Measurements from ENCODE around the gene BRINP2. TPM values are rescaled to one million over a fixed set of nuclear protein-coding genes. Genes with fewer than 3 reads are reported as not detected.

The BRINP2 gene
- total RNA-seq, 1 experiment from 2014 or later, result not detected

- no peak for DNase-seq (ENCODE audit: low spot score)
Measured at GRCh38 chr1:177165069-177165439, 5.7 kb upstream of the BRINP2 start.

DNA sequence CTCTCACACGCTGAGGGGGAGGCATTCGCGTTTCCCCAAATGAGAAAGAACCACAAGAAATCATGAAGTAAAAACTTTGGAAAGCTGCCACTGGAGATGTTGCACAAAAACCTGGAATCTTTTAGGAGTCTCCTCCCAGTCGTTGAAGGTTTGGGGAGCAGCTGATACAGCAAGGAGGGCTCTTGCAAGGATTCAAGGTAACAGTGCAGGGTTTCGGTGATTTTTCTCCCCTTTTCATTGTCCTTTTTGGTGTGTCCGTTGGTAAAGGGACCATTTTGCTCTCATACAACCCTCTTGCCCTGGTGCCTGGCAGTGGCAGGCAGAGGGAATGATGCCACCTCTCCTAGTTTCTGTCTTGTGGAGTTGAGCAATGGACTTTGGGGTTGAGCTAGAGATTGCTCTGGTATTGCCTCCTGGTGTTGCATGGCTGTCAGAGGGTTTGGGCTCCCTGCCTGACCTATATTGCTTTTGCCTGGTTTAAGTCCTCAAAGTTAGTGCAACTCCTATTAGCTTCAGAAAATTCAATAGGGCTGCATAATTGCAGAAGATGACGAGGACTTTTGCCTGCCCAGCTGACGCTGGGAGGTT is 872 bp downstream of the BRINP2 start:
- no peak for DNase-seq (ENCODE audit: low spot score)

- DNase-seq (ENCODE audit: low spot score), result no peak
Measured at GRCh38 chr1:177172272-177172671, 1.5 kb downstream of the BRINP2 start.

DNA sequence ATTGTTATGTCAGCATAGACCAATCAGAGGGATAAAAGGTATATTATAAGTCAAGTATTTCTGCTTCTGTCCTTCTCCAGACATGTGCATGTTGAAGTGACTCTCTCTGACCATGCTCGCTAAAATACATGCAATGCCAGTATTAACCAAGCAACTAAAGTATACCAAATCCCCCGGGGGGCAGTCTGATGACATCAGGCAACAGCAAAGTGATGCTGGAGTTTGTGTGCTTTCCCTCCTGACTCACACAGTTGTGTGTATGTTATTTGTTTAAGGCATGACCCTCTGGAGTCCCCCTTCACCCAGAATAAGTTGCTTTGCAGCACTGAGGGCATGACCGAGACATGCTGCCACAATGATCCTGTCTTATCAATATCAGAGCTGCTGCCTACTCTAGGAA is 2.1 kb downstream of the BRINP2 start:
- DNase-seq (ENCODE audit: low spot score), result no peak

- no peak for DNase-seq (ENCODE audit: low spot score)
Measured at GRCh38 chr1:177173976-177174375, 3.2 kb downstream of the BRINP2 start.

GRCh38 chr1:177174921-177175634 is 4.3 kb downstream of the BRINP2 start:
- no peak for DNase-seq (ENCODE audit: low spot score)

- DNase-seq (ENCODE audit: low spot score), result no peak
Measured at GRCh38 chr1:177181280-177181630, 10.5 kb downstream of the BRINP2 start.

- no peak for DNase-seq (ENCODE audit: low spot score)
Measured at GRCh38 chr1:177181631-177182291, 11.0 kb downstream of the BRINP2 start.

- DNase-seq (ENCODE audit: low spot score), result no peak
Measured at GRCh38 chr1:177183836-177184235, 13.1 kb downstream of the BRINP2 start.

- DNase-seq (ENCODE audit: low spot score), result peak; percentile 40
Measured at GRCh38 chr1:177185209-177185608, 14.5 kb downstream of the BRINP2 start.

GRCh38 chr1:177186639-177187038 is 15.9 kb downstream of the BRINP2 start:
- no peak for DNase-seq (ENCODE audit: low spot score)

GRCh38 chr1:177190308-177190970 is 19.7 kb downstream of the BRINP2 start:
- no peak for DNase-seq (ENCODE audit: low spot score)

GRCh38 chr1:177198243-177198642 is 27.5 kb downstream of the BRINP2 start:
- no peak for DNase-seq (ENCODE audit: low spot score)

DNA sequence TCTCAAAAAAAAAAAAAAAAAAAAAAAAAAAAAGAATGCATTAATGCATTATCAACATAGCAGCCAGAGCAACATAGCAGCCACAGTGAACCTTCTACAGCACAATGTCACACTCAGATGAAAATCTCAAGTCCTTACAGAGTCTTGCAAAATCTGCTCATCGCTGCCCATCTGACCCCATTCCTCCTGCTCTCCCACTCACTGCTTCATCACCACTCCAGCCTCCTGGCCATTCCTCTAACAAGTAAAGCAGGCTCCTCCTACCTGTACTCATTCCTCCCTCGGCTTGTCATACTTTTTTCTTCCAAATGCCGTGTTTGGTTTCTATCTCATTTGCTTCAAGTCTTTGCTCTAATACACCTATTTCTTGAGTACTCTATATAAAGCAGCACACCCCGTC is 29.5 kb downstream of the BRINP2 start:
- DNase-seq (ENCODE audit: low spot score), result no peak

DNA sequence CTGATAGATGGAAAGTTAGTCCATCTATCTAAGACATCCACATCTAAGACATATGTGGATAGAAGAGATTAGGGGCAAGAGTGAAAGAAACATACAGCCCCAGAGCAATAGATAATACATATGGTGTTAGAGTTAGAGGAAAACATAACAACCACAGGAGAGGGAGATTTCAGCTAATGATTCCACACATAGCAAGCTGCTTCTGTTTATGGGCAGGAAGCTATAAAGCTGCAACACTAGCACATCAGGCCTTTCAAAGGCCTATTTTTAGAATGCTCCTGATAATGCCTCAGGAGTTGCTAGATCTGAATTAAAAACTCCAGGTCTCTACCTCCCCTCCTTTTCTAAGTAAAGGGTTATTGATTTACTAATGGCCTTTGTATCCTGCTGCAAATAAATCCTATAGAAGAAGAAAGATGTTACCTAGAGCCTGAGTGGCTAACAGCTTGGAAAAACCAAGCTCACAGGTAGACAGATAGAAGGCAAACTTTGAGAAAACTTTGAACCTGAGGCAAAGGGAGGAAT is 36.1 kb downstream of the BRINP2 start:
- no peak for DNase-seq (ENCODE audit: low spot score)

- DNase-seq (ENCODE audit: low spot score), result no peak
Measured at GRCh38 chr1:177208920-177209319, 38.2 kb downstream of the BRINP2 start.

- peak; percentile 92 for DNase-seq (ENCODE audit: low spot score)
Measured at GRCh38 chr1:177209357-177209756, 38.6 kb downstream of the BRINP2 start.

DNA sequence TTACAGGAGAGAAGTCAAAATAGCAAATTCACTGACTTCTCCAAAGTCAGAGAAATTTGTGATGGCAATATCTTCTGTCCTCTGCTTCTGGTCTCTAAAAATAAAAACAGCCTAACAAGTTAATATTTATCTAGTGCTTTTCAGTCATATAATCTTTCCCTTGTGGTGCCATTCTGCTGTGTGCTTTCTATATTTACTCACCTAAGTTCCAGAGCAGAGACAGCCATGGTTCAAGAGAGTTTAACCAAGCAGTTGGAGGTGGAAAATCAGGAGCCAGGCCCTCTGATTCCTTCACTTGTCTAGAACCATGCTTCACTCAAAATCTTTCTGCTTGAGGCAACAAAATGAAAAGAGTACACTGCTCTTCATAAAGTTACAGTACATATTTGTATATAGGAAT is 39.3 kb downstream of the BRINP2 start:
- no peak for DNase-seq (ENCODE audit: low spot score)

DNA sequence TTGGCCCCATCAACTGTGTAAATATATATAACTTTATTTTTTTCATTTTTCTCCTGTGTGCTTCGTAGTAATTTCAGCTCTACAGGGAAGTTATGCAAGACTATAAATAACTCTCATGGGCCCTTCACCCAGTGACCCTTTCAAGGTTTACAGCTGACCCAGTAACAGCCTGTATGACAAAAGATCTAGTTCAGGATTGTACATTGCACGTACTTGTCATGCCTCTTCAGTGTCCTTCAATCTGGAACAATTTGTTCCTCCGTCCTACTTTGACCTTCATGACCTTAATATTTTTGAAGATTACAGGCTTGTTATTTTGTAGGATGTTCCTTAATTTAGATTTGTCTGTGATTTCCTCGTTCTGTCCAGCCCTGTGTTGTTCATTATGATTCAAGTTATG is 40.5 kb downstream of the BRINP2 start:
- DNase-seq (ENCODE audit: low spot score), result no peak

GRCh38 chr1:177216587-177217202 is 45.9 kb downstream of the BRINP2 start:
- no peak for DNase-seq (ENCODE audit: low spot score)

DNA sequence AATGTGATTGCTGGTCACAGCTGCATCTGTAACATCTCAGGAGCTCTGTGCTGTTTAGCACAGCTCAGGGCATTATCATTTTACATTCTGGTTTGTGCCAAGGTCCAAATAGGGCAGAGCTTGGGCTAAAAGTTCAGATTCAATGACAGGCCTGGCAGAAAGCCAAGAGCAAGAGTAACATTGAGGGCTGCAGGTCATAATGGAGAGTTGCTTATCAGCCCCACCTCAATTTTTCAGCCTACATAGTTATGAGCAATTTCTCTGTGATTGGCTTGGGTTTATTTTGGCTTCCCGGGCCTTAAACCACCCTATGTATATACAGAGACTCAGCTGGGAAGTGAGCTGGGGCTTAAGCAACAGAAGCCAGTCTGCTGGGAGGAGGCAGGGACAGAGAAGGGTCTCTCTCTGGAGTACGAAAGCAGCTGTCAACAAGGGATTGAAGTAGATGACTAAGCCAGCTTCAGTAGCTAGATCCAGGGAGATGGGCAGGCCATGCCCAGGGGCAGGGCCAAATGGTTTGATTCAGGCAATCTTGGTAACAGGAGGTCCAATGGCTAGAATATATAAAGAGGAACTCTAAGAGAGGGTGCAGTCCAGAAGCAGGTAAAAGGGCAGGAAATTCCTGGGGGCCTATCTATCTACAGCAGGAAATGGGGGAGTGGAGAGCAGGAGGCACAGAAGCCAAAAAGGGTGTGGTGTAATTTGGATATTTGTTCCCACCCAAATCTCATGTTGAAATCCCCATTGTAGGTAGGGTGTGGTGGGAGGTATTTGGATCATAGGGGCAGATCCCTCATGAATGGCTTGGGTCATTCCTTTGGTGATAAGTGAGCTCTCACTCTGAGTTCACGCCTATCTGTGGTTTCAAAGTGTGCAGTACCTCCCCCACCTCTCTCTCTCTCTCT is 49.0 kb downstream of the BRINP2 start:
- DNase-seq (ENCODE audit: low spot score), result peak; percentile 61

Data from HT-29 (cell line).